ENCODE results near the gene MYO7A.

MYO7A gene

GRCh38 chr11:77253690-77254089, 125.6 kb downstream of the MYO7A start:
- no peak for TF ChIP-seq CTCF (IDR thresholded peaks at IDR 0.05; ENCODE audit: insufficient read depth, low read depth, low read length, missing control alignments)
- DNase-seq (ENCODE audit: low read depth), result no peak
- no peak overlapping the region for H3K4me3 ChIP-seq (ENCODE audit: low read depth, low read length)

GRCh38 chr11:77259641-77260040, 131.6 kb downstream of the MYO7A start:
- H3K4me3 ChIP-seq (ENCODE audit: low read depth, low read length), result no peak overlapping the region
- DNase-seq (ENCODE audit: low read depth), result no peak
- no peak for TF ChIP-seq CTCF (IDR thresholded peaks at IDR 0.05; ENCODE audit: insufficient read depth, low read depth, low read length, missing control alignments)

- no peak overlapping the region for H3K4me3 ChIP-seq (ENCODE audit: low read depth, low read length)
- DNase-seq (ENCODE audit: low read depth), result no peak
- no peak for TF ChIP-seq CTCF (IDR thresholded peaks at IDR 0.05; ENCODE audit: insufficient read depth, low read depth, low read length, missing control alignments)
Observed at GRCh38 chr11:77262803-77263202, 134.8 kb downstream of the MYO7A start.
